Vagina (tissue), 2 donors: ENCODE data around the gene ANKRD44. TPM values are rescaled to one million over a fixed set of nuclear protein-coding genes. Genes with fewer than 3 reads are reported as not detected.
A peak's percentile ranks its signal among the peaks of the same experiment; 100 is the strongest.

Experiments
- DNase-seq, 2 donors: peaks; one replicate each; pipeline ENCODE4 v3.0.0-alpha.2; 2017; ENCODE audit errors: extremely low spot score in 2 of 2
- H3K27ac ChIP-seq: fragments of 200-600 bp; sonication (generic); one replicate; pipeline ENCODE4 v1.5.1; 2019
- H3K27me3 ChIP-seq: fragments of 200-600 bp; sonication (generic); one replicate; pipeline ENCODE4 v1.5.1; 2019
- H3K36me3 ChIP-seq, 2 donors: fragments of 200-600 bp; sonication (generic); one replicate each; pipeline ENCODE4 v1.5.1; 2017 to 2019
- H3K4me1 ChIP-seq: fragments of 200-600 bp; sonication (generic); one replicate; pipeline ENCODE4 v1.5.1; 2019
- H3K4me3 ChIP-seq, 2 donors: fragments of 200-600 bp; sonication (generic); 1 replicate in 1 of 2; 2 replicates in 1 of 2; pipeline ENCODE4 v1.5.1; 2016 to 2019
- H3K9me3 ChIP-seq: fragments of 200-600 bp; sonication (generic); one replicate; pipeline ENCODE4 v1.5.1; 2019
- POLR2A ChIP-seq, 2 donors: fragments of 450-650 bp; IDR thresholded peaks; one replicate each; pipeline ENCODE4 v1.6.1; 2017; ENCODE audit warnings: antibody characterized with exemption in 2 of 2, mild to moderate bottlenecking in 2 of 2, moderate library complexity in 2 of 2
- POLR2AphosphoS5 ChIP-seq, 2 donors: sonication (generic); formaldehyde crosslinking; IDR thresholded peaks; one replicate each; pipeline ENCODE4 v1.9.0; 2017; ENCODE audit warnings: antibody characterized with exemption in 2 of 2, mild to moderate bottlenecking in 2 of 2, low read depth in 1 of 2; ENCODE audit not compliant: insufficient read depth in 1 of 2
- intact Hi-C: fragments of 100-400 bp; cut with DNase I; formaldehyde crosslinking; loops from one replicate; pipeline ENCODE4 v1.15.1; 2023
- total RNA-seq: library from RNA; depleted of rRNA; stranded (reverse); fragments of >200 nt; gene quantifications from one replicate; pipeline ENCODE4 v1.2.3, GENCODE V29; 2016
- TF ChIP-seq, protein P1 (sequence below), 3 experiments: fragments of 450-650 bp in 2 of 3; fragments of 200-600 bp in 1 of 3; sonication (generic) in 1 of 3; IDR thresholded peaks; one replicate each; pipeline ENCODE4 v1.5.1; 2017 to 2019; ENCODE audit warnings: antibody characterized with exemption in 3 of 3, mild to moderate bottlenecking in 2 of 3, moderate library complexity in 2 of 3

The ANKRD44 gene
- total RNA-seq, 1 donor from 2014 or later: 46.4 TPM

GRCh38 chr2:197121255-197121654, 189.3 kb downstream of the ANKRD44 start:
- Histone ChIP-seq H3K4me1 (no peaks in the 10 kb centered on the region), H3K36me3 (peaks cover 0 to 15% of the 10 kb centered on the region in 2 donors), H3K4me3 (no peak overlapping the region), H3K27ac (no peak overlapping the region), H3K27me3 (no peaks in the 10 kb centered on the region), H3K9me3 (no peaks in the 10 kb centered on the region)
- TF ChIP-seq, protein P1, sequence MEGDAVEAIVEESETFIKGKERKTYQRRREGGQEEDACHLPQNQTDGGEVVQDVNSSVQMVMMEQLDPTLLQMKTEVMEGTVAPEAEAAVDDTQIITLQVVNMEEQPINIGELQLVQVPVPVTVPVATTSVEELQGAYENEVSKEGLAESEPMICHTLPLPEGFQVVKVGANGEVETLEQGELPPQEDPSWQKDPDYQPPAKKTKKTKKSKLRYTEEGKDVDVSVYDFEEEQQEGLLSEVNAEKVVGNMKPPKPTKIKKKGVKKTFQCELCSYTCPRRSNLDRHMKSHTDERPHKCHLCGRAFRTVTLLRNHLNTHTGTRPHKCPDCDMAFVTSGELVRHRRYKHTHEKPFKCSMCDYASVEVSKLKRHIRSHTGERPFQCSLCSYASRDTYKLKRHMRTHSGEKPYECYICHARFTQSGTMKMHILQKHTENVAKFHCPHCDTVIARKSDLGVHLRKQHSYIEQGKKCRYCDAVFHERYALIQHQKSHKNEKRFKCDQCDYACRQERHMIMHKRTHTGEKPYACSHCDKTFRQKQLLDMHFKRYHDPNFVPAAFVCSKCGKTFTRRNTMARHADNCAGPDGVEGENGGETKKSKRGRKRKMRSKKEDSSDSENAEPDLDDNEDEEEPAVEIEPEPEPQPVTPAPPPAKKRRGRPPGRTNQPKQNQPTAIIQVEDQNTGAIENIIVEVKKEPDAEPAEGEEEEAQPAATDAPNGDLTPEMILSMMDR (IDR thresholded peaks at IDR 0.05): no peak
- no peak for TF ChIP-seq POLR2AphosphoS5 (IDR thresholded peaks at IDR 0.05; ENCODE audit: insufficient read depth in 1 of 2, low read depth in 1 of 2)
- TF ChIP-seq POLR2A (IDR thresholded peaks at IDR 0.05): no peak
- no peak for DNase-seq
- intact Hi-C loops: loop anchor here (10.0 kb wide), 1 partner anchor 194 kb away; the partner anchor contains the start of gene ANKRD44

GRCh38 chr2:197116306-197116879, 194.2 kb downstream of the ANKRD44 start:
- H3K4me3 ChIP-seq: no peak overlapping the region
- H3K27me3 ChIP-seq: no peaks in the 10 kb centered on the region
- no peaks in the 10 kb centered on the region for H3K4me1 ChIP-seq
- H3K9me3 ChIP-seq: no peaks in the 10 kb centered on the region
- TF ChIP-seq POLR2A (IDR thresholded peaks at IDR 0.05) (no peak), POLR2AphosphoS5 (IDR thresholded peaks at IDR 0.05; ENCODE audit: insufficient read depth in 1 of 2, low read depth in 1 of 2) (no peak)
- TF ChIP-seq, protein P1 (IDR thresholded peaks at IDR 0.05): no peak
- intact Hi-C loops: loop anchor here (10.0 kb wide), 2 partner anchors 78 to 258 kb away; no protein-coding TSS in a partner anchor
- no peak overlapping the region for H3K27ac ChIP-seq
- peaks cover 0 to 14% of the 10 kb centered on the region in 2 donors for H3K36me3 ChIP-seq
- no peak for DNase-seq

DNA sequence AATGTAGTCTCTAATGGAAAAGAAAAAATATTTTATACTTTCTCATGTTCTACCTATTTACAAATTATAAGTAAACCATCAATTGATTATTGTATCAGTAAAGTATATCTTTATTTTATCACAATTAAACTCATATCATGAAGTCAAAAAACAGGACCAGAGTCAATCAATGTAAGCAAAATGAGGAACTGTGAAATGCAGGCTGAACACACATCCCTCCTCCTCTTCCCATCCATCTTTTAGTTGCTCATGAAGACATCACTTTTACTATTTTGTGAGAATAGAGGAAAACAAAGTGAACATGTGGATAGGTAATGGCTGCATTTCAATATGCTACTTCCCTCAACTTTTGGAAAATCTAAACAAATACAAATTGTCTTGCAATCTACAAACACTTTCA, 195.3 kb downstream of the ANKRD44 start:
- TF ChIP-seq POLR2A (IDR thresholded peaks at IDR 0.05) (no peak), POLR2AphosphoS5 (IDR thresholded peaks at IDR 0.05; ENCODE audit: insufficient read depth in 1 of 2, low read depth in 1 of 2) (no peak)
- TF ChIP-seq, protein P1 (IDR thresholded peaks at IDR 0.05): no peak
- Histone ChIP-seq H3K9me3 (no peaks in the 10 kb centered on the region), H3K4me1 (no peaks in the 10 kb centered on the region), H3K27ac (no peak overlapping the region), H3K4me3 (no peak overlapping the region), H3K36me3 (peaks cover 0 to 7% of the 10 kb centered on the region in 2 donors), H3K27me3 (no peaks in the 10 kb centered on the region)
- intact Hi-C loops: loop anchor here (10.0 kb wide), 2 partner anchors 79 to 259 kb away; no protein-coding TSS in a partner anchor
- DNase-seq: no peak

GRCh38 chr2:197113275-197113711, 197.3 kb downstream of the ANKRD44 start:
- DNase-seq: no peak
- intact Hi-C loops: loop anchor here (10.0 kb wide), 2 partner anchors 82 to 262 kb away; no protein-coding TSS in a partner anchor

More at GRCh38 chr2:197113275-197113711, 197.3 kb downstream of the ANKRD44 start:
- TF ChIP-seq POLR2AphosphoS5 (IDR thresholded peaks at IDR 0.05; ENCODE audit: insufficient read depth in 1 of 2, low read depth in 1 of 2) (no peak), POLR2A (IDR thresholded peaks at IDR 0.05) (no peak)
- TF ChIP-seq, protein P1 (IDR thresholded peaks at IDR 0.05): peak; percentile 7 to 54 (median 36)
- Histone ChIP-seq H3K4me3 (no peak overlapping the region), H3K27me3 (no peaks in the 10 kb centered on the region), H3K9me3 (no peaks in the 10 kb centered on the region), H3K4me1 (peaks cover 10% of the 10 kb centered on the region), H3K27ac (no peak overlapping the region), H3K36me3 (no peaks in the 10 kb centered on the region)
